Astrocyte of the cerebellum (primary cell): ENCODE results near the gene SPATA20.

Experiments used
- DNase-seq: peaks from one replicate; pipeline ENCODE4 v3.0.0-alpha.2; 2011; ENCODE audit warnings: low read depth
- H3K4me3 ChIP-seq: 2 replicates; pipeline ENCODE4 v1.5.1; 2011; ENCODE audit warnings: mild to moderate bottlenecking, low read depth, low read length, moderate library complexity
- CTCF ChIP-seq: IDR thresholded peaks from 2 replicates; pipeline ENCODE4 v1.5.1; 2012; ENCODE audit warnings: low read length, low read depth, moderate library complexity, mild to moderate bottlenecking; ENCODE audit errors: missing control alignments
- in situ Hi-C: cut with HindIII; loops from 2 replicates; pipeline ENCODE4 v1.10.0; 2017; ENCODE audit warnings: low sequenced_read_pairs

Gene SPATA20

GRCh38 chr17:50520483-50520882 is 26.5 kb upstream of the SPATA20 start:
- no peak overlapping the region for H3K4me3 ChIP-seq
- in situ Hi-C loops, result no loop called here
- no peak for TF ChIP-seq CTCF
- no peak for DNase-seq

GRCh38 chr17:50521514-50521913 is 25.5 kb upstream of the SPATA20 start:
- no peak for DNase-seq
- no peak overlapping the region for H3K4me3 ChIP-seq
- TF ChIP-seq CTCF, result no peak
- in situ Hi-C loops, result no loop called here

DNA sequence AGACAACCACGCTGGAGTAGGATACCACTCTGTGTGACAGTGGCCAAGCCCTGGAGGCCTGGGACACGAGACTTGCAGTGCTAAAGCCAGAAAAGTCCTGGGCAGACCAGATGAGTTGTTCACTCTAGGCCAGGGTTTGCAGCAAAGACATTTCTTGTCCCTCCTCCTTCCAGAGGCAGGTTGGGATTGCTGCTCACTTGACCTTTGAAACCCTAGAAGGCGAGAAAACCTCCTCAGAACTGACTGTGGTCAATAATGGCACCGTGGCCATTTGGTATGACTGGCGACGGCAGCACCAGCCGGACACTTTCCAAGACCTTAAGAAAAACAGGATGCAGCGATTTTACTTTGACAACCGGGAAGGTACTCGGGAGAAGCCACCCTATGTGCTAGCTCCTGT is 24.2 kb upstream of the SPATA20 start:
- in situ Hi-C loops, result no loop called here
- no peak overlapping the region for H3K4me3 ChIP-seq
- no peak for DNase-seq
- no peak for TF ChIP-seq CTCF

- in situ Hi-C loops, result no loop called here
- TF ChIP-seq CTCF, result no peak
- DNase-seq, result no peak
- H3K4me3 ChIP-seq, result no peak overlapping the region
Observed at GRCh38 chr17:50523208-50523607, 23.8 kb upstream of the SPATA20 start.

GRCh38 chr17:50524838-50525237 is 22.1 kb upstream of the SPATA20 start:
- no peak for DNase-seq
- in situ Hi-C loops, result no loop called here
- no peak for TF ChIP-seq CTCF
- H3K4me3 ChIP-seq, result no peak overlapping the region

GRCh38 chr17:50527155-50527762 is 19.7 kb upstream of the SPATA20 start:
- no peak overlapping the region for H3K4me3 ChIP-seq
- in situ Hi-C loops, result no loop called here
- no peak for DNase-seq
- no peak for TF ChIP-seq CTCF
